AG09319 (cell line): ENCODE measurements around the gene SP5.
"Not testable (repeated sequence)": the region's sequence is repeated elsewhere in the genome, so short reads cannot be mapped to it uniquely, and the experiment has no call there.

Source experiments
- DNase-seq: peaks from one replicate; pipeline ENCODE4 v3.0.0-alpha.2; 2010; ENCODE audit warnings: low read depth; ENCODE audit errors: extremely low read depth
- CTCF ChIP-seq: IDR thresholded peaks from 2 replicates; pipeline ENCODE4 v1.5.1; 2011; ENCODE audit warnings: low read depth, mild to moderate bottlenecking, inconsistent platforms, low read length, moderate library complexity

The SP5 gene

GRCh38 chr2:170745305-170745704 lies 30.2 kb downstream of the SP5 start:
- no peak for DNase-seq
- no peak for TF ChIP-seq CTCF

- no peak for DNase-seq
- no peak for TF ChIP-seq CTCF
Observed at GRCh38 chr2:170747921-170748320, 32.8 kb downstream of the SP5 start.

- DNase-seq, result not testable (repeated sequence)
Observed at GRCh38 chr2:170751555-170751954, 36.4 kb downstream of the SP5 start.

- no peak for DNase-seq
- TF ChIP-seq CTCF, result no peak
Observed at GRCh38 chr2:170761572-170761971, 46.4 kb downstream of the SP5 start.

GRCh38 chr2:170762760-170763159 lies 47.6 kb downstream of the SP5 start:
- TF ChIP-seq CTCF, result no peak
- DNase-seq, result no peak

- TF ChIP-seq CTCF, result no peak
Observed at GRCh38 chr2:170763232-170763631, 48.1 kb downstream of the SP5 start.

GRCh38 chr2:170764880-170765261 lies 49.7 kb downstream of the SP5 start:
- no peak for TF ChIP-seq CTCF
- no peak for DNase-seq

More at GRCh38 chr2:170763232-170763631, 48.1 kb downstream of the SP5 start:
- no peak for DNase-seq

GRCh38 chr2:170766693-170767092 lies 51.6 kb downstream of the SP5 start:
- no peak for TF ChIP-seq CTCF
- DNase-seq, result no peak
